Measurements from ENCODE around the gene INCA1. TPM values are rescaled to one million over a fixed set of nuclear protein-coding genes. Genes with fewer than 3 reads are reported as not detected.

The INCA1 gene
- total RNA-seq, 1 experiment from 2014 or later: 1.3 TPM

DNA sequence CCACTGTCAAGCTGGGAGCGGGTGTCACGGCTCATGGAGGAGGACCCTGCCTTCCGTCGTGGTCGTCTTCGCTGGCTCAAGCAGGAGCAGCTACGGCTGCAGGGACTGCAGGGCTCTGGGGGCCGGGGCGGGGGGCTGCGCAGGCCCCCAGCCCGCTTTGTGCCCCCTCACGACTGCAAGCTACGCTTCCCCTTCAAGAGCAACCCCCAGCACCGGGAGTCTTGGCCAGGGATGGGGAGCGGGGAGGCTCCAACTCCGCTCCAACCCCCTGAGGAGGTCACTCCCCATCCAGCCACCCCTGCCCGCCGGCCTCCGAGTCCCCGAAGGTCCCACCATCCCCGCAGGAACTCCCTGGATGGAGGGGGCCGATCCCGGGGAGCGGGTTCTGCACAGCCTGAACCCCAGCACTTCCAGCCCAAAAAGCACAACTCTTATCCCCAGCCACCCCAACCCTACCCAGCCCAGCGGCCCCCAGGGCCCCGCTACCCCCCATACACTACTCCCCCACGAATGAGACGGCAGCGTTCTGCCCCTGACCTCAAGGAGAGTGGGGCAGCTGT is 26.3 kb upstream of the INCA1 start:
- Histone ChIP-seq H4K20me1 (ENCODE audit: control insufficient read depth, insufficient read depth, insufficient read length) (no peaks in the 10 kb centered on the region), H3K9me3 (ENCODE audit: control insufficient read depth, low read depth, low read length) (no peaks in the 10 kb centered on the region), H3K4ac (ENCODE audit: low read depth, low read length) (no peak overlapping the region), H3K4me1 (ENCODE audit: insufficient read depth, low read length) (no peaks in the 10 kb centered on the region), H3K79me2 (ENCODE audit: insufficient read depth, low read length) (no peaks in the 10 kb centered on the region), H2AK5ac (ENCODE audit: insufficient read length, low read length) (no peak overlapping the region), H3T11ph (ENCODE audit: low read length) (no peak overlapping the region), H2AFZ (ENCODE audit: low read length) (no peak overlapping the region), H4K8ac (replicated peaks; ENCODE audit: insufficient read length, low read depth, low read length) (no peak overlapping the region), H4K91ac (ENCODE audit: insufficient read length, low read depth, low read length) (no peak overlapping the region), H2BK120ac (ENCODE audit: low read depth, low read length, poor library complexity, severe bottlenecking) (no peak overlapping the region), H2BK12ac (ENCODE audit: insufficient read length, low read depth, low read length) (no peak overlapping the region), H3K23ac (ENCODE audit: insufficient read length, low read depth, low read length) (no peak overlapping the region), H4K5ac (ENCODE audit: insufficient read length, low read depth, low read length) (no peak overlapping the region), H3K23me2 (ENCODE audit: insufficient read length, low read depth, low read length, poor library complexity, severe bottlenecking) (no peaks in the 10 kb centered on the region), H2BK5ac (ENCODE audit: insufficient read length, low read length) (no peak overlapping the region), H3K27me3 (ENCODE audit: insufficient read depth, low read length) (no peaks in the 10 kb centered on the region), H3K4me2 (ENCODE audit: insufficient read depth, insufficient read length, low read length) (no peak overlapping the region), H2BK15ac (ENCODE audit: low read depth, low read length) (no peak overlapping the region), H3K79me1 (ENCODE audit: insufficient read depth, low read depth, low read length, poor library complexity, severe bottlenecking) (no peaks in the 10 kb centered on the region), H3K14ac (ENCODE audit: insufficient read depth, low read length) (no peak overlapping the region), H2BK20ac (ENCODE audit: low read depth, low read length, poor library complexity, severe bottlenecking) (no peak overlapping the region), H3K18ac (ENCODE audit: insufficient read length, low read depth, low read length) (no peak overlapping the region), H3K9ac (ENCODE audit: extremely low read depth, insufficient read length, low read length) (no peak overlapping the region), H3K27ac (ENCODE audit: insufficient read length, low read depth, low read length) (no peak overlapping the region), H3K56ac (ENCODE audit: insufficient read length, low read depth, low read length) (no peak overlapping the region)
- TF ChIP-seq, protein P1, sequence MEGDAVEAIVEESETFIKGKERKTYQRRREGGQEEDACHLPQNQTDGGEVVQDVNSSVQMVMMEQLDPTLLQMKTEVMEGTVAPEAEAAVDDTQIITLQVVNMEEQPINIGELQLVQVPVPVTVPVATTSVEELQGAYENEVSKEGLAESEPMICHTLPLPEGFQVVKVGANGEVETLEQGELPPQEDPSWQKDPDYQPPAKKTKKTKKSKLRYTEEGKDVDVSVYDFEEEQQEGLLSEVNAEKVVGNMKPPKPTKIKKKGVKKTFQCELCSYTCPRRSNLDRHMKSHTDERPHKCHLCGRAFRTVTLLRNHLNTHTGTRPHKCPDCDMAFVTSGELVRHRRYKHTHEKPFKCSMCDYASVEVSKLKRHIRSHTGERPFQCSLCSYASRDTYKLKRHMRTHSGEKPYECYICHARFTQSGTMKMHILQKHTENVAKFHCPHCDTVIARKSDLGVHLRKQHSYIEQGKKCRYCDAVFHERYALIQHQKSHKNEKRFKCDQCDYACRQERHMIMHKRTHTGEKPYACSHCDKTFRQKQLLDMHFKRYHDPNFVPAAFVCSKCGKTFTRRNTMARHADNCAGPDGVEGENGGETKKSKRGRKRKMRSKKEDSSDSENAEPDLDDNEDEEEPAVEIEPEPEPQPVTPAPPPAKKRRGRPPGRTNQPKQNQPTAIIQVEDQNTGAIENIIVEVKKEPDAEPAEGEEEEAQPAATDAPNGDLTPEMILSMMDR (conservative IDR thresholded peaks at IDR 0.05): no peak
- Mint-ChIP-seq H3K36me3 (ENCODE audit: insufficient read depth in 1 of 3, low read depth in 3 of 3) (peaks cover 29 to 57% (median 48%) of the 10 kb centered on the region in 3 experiments), H3K27me3 (ENCODE audit: low read depth) (peaks cover 2% of the 10 kb centered on the region), H3K4me3 (no peak overlapping the region), H3K27ac (no peak overlapping the region), H3K4me1 (no peaks in the 10 kb centered on the region), H3K9me3 (no peaks in the 10 kb centered on the region)
- no peak for DNase-seq
- WGBS (ENCODE audit: extremely low coverage, insufficient read length, low lambda C conversion rate): no CpG with 5 or more reads among the region's 29 CpGs

Data from H9 (cell line).